Measurements from ENCODE around the gene EXOC3L4.

- TF ChIP-seq CTCF (IDR thresholded peaks at IDR 0.05) (no peak), EZH2 (IDR thresholded peaks at IDR 0.05; ENCODE audit: borderline replicate concordance, insufficient read depth, low read depth, low read length, poor library complexity, severe bottlenecking) (no peak)
These were observed 14.3 kb downstream of the EXOC3L4 start for GRCh38 chr14:103108749-103109207.

Measured in B cell (primary cell).